H1 (cell line): ENCODE measurements around the gene WDR35. TPM values are rescaled to one million over a fixed set of nuclear protein-coding genes. Genes with fewer than 3 reads are reported as not detected.

Source experiments
- CTCF ChIA-PET: fragments of 300-600 bp; sonication (Branson Sonifier 250); formaldehyde crosslinking; loops from one replicate; lab custom pipeline; 2021; ENCODE audit not compliant: partially characterized antibody; lab: Charles Lee
- POLR2A ChIA-PET: fragments of 300-600 bp; sonication (Branson Sonifier 250); formaldehyde crosslinking; loops from one replicate; lab custom pipeline; 2021; ENCODE audit warnings: inconsistent platforms; ENCODE audit not compliant: partially characterized antibody; lab: Charles Lee
- DNase-seq, 2 experiments: peaks; one replicate each; pipeline versions ENCODE4 v3.0.0 to v3.0.0-alpha.2; 2010 to 2022; ENCODE audit warnings: low spot score in 2 of 2, low read depth in 1 of 2, mixed read lengths in 1 of 2
- FAIRE-seq: peaks from 2 replicates; lab custom pipeline; 2011; peaks lifted over from hg19 to GRCh38; lab: Jason Lieb, UNC
- H2AFZ ChIP-seq: 2 replicates; pipeline ENCODE4 v1.8.1; 2012; ENCODE audit warnings: low read length, inconsistent platforms
- H2AK5ac ChIP-seq: 2 replicates; pipeline ENCODE4 v1.6.1; 2013; ENCODE audit warnings: low read depth, low read length
- H2BK120ac ChIP-seq: replicated peaks from 2 replicates; pipeline ENCODE3; 2013; ENCODE audit warnings: low read depth, low read length, inconsistent platforms
- H2BK12ac ChIP-seq: 2 replicates; pipeline ENCODE4 v1.6.1; 2013; ENCODE audit warnings: low read depth, low read length
- H2BK15ac ChIP-seq: 2 replicates; pipeline ENCODE4 v1.6.1; 2013; ENCODE audit warnings: low read length
- H2BK20ac ChIP-seq: 2 replicates; pipeline ENCODE4 v1.6.1; 2013; ENCODE audit warnings: low read length
- H2BK5ac ChIP-seq: 2 replicates; pipeline ENCODE4 v1.6.1; 2013; ENCODE audit warnings: low read depth, low read length
- H3K14ac ChIP-seq: 2 replicates; pipeline ENCODE4 v1.6.1; 2013; ENCODE audit warnings: inconsistent platforms; ENCODE audit not compliant: insufficient read length
- H3K18ac ChIP-seq: 2 replicates; pipeline ENCODE4 v1.6.1; 2013; ENCODE audit warnings: low read length; ENCODE audit errors: extremely low read depth
- H3K23ac ChIP-seq: 2 replicates; pipeline ENCODE4 v1.6.1; 2013; ENCODE audit warnings: inconsistent platforms; ENCODE audit not compliant: insufficient read length
- H3K23me2 ChIP-seq: 2 replicates; pipeline ENCODE4 v1.6.1; 2013; ENCODE audit warnings: low read depth, low read length
- H3K27ac ChIP-seq: 2 replicates; pipeline ENCODE4 v1.6.1; 2011; ENCODE audit warnings: low read depth, low read length, inconsistent platforms
- H3K27me3 ChIP-seq, 4 experiments: replicated peaks in 1 of 4; 1 replicate in 1 of 4; 2 replicates in 3 of 4; pipeline versions ENCODE4 v1.6.1 to v1.8.1; 2011 to 2013; ENCODE audit warnings: low read length in 3 of 4, mild to moderate bottlenecking in 3 of 4, inconsistent platforms in 2 of 4, mixed read lengths in 2 of 4, moderate library complexity in 1 of 4; ENCODE audit not compliant: control insufficient read depth in 3 of 4, insufficient read depth in 3 of 4; ENCODE audit errors: extremely low read depth in 1 of 4
- H3K36me3 ChIP-seq, 4 experiments: 2 replicates each; pipeline versions ENCODE4 v1.6.1 to v1.8.1; 2011 to 2013; ENCODE audit warnings: mild to moderate bottlenecking in 4 of 4, low read length in 3 of 4, moderate library complexity in 2 of 4, control low read depth in 1 of 4, inconsistent platforms in 1 of 4; ENCODE audit not compliant: insufficient read depth in 4 of 4, control insufficient read depth in 2 of 4
- H3K4ac ChIP-seq: replicated peaks from 2 replicates; pipeline ENCODE3; 2013; ENCODE audit warnings: low read length, low read depth, mixed read lengths, inconsistent platforms; ENCODE audit not compliant: insufficient read length
- H3K4me1 ChIP-seq, 4 experiments: replicated peaks in 1 of 4; 1 replicate in 1 of 4; 2 replicates in 3 of 4; pipeline versions ENCODE4 v1.6.1 to v1.8.1; 2011 to 2013; ENCODE audit warnings: low read length in 3 of 4, inconsistent platforms in 2 of 4, mixed read lengths in 1 of 4; ENCODE audit not compliant: insufficient read depth in 4 of 4, control insufficient read depth in 3 of 4
- H3K4me2 ChIP-seq, 2 experiments: 2 replicates each; pipeline versions ENCODE4 v1.6.1 to v1.8.1; 2011 to 2013; ENCODE audit warnings: low read depth in 2 of 2, low read length in 2 of 2, control low read depth in 1 of 2, inconsistent platforms in 1 of 2, mild to moderate bottlenecking in 1 of 2; ENCODE audit not compliant: insufficient read depth in 1 of 2
- H3K4me3 ChIP-seq, 4 experiments: fragments of 200-600, 300-600 bp in 1 of 4; sonication (generic), shearing (Covaris generic), sonication (Bioruptor Twin) in 1 of 4; 2 replicates each; pipeline versions ENCODE4 v1.5.1 to v1.8.1; 2011 to 2016; ENCODE audit warnings: low read length in 4 of 4, low read depth in 3 of 4, control low read depth in 2 of 4, inconsistent platforms in 2 of 4, mild to moderate bottlenecking in 2 of 4, mixed read lengths in 1 of 4, moderate library complexity in 1 of 4; ENCODE audit not compliant: insufficient read depth in 2 of 4; ENCODE audit errors: extremely low read depth in 1 of 4
- H3K56ac ChIP-seq: replicated peaks from 2 replicates; pipeline ENCODE3; 2013; ENCODE audit warnings: low read depth, mild to moderate bottlenecking, mixed read lengths, low read length, inconsistent platforms; ENCODE audit not compliant: insufficient read length
- H3K79me1 ChIP-seq: 2 replicates; pipeline ENCODE4 v1.6.1; 2013; ENCODE audit warnings: low read depth, low read length, control low read depth
- H3K79me2 ChIP-seq, 2 experiments: 2 replicates each; pipeline versions ENCODE4 v1.6.1 to v1.8.1; 2012 to 2013; ENCODE audit warnings: low read length in 2 of 2, mild to moderate bottlenecking in 2 of 2, inconsistent platforms in 1 of 2; ENCODE audit not compliant: insufficient read depth in 2 of 2, control insufficient read depth in 1 of 2
- H3K9ac ChIP-seq, 4 experiments: replicated peaks in 1 of 4; 1 replicate in 1 of 4; 2 replicates in 3 of 4; pipeline versions ENCODE4 v1.6.1 to v1.8.1; 2011 to 2013; ENCODE audit warnings: low read depth in 3 of 4, low read length in 3 of 4, control low read depth in 2 of 4, mild to moderate bottlenecking in 2 of 4, moderate library complexity in 2 of 4, inconsistent platforms in 1 of 4; ENCODE audit errors: extremely low read depth in 1 of 4
- H3K9me3 ChIP-seq, 2 experiments: 2 replicates each; pipeline versions ENCODE4 v1.6.1 to v1.8.1; 2012 to 2013; ENCODE audit warnings: mild to moderate bottlenecking in 2 of 2, moderate library complexity in 2 of 2, control low read depth in 1 of 2, inconsistent platforms in 1 of 2, low read depth in 1 of 2, low read length in 1 of 2, mixed read lengths in 1 of 2; ENCODE audit not compliant: insufficient read depth in 2 of 2
- H4K20me1 ChIP-seq, 2 experiments: replicated peaks in 1 of 2; 2 replicates each; pipeline versions ENCODE3 to v1.8.1; 2011 to 2013; ENCODE audit warnings: inconsistent platforms in 2 of 2, low read length in 2 of 2, mild to moderate bottlenecking in 1 of 2; ENCODE audit not compliant: insufficient read depth in 2 of 2, control insufficient read depth in 1 of 2
- H4K5ac ChIP-seq: 2 replicates; pipeline ENCODE4 v1.6.1; 2013; ENCODE audit warnings: low read length, low read depth, mixed read lengths, inconsistent platforms; ENCODE audit not compliant: insufficient read length
- H4K8ac ChIP-seq: 2 replicates; pipeline ENCODE4 v1.8.0; 2013; ENCODE audit warnings: mild to moderate bottlenecking, moderate library complexity, low read length, inconsistent platforms; ENCODE audit not compliant: insufficient read depth; ENCODE audit errors: extremely low read depth
- H4K91ac ChIP-seq: replicated peaks from 2 replicates; pipeline ENCODE3; 2013; ENCODE audit warnings: low read length, mixed read lengths, inconsistent platforms; ENCODE audit not compliant: insufficient read length
- CBX5 ChIP-seq: fragments of 300-800, 300-1000 bp; sonication (generic); IDR thresholded peaks from 2 replicates; pipeline ENCODE4 v1.7.1; 2016; ENCODE audit warnings: antibody characterized with exemption, low read length, low read depth
- CHD1 ChIP-seq: IDR thresholded peaks from 2 replicates; pipeline ENCODE4 v1.6.1; 2012; ENCODE audit warnings: low read depth, low read length, improper control_type of control experiment
- CHD2 ChIP-seq: IDR thresholded peaks from 2 replicates; pipeline ENCODE4 v1.6.1; 2012; ENCODE audit warnings: low read length, improper control_type of control experiment
- EGR1 ChIP-seq: IDR thresholded peaks from 2 replicates; pipeline ENCODE4 v1.6.1; 2011; ENCODE audit warnings: low read depth, low read length, borderline replicate concordance
- JUND ChIP-seq: IDR thresholded peaks from 2 replicates; pipeline ENCODE4 v1.6.1; 2011; ENCODE audit warnings: mild to moderate bottlenecking, improper control_type of control experiment, low read length
- KDM1A ChIP-seq: fragments of 200-600, 300-600 bp; sonication (generic); IDR thresholded peaks from 2 replicates; pipeline ENCODE4 v1.7.1; 2016; ENCODE audit warnings: mild to moderate bottlenecking, low read length, borderline replicate concordance
- SP1 ChIP-seq: IDR thresholded peaks from 2 replicates; pipeline ENCODE4 v1.6.1; 2011; ENCODE audit warnings: low read depth, low read length
- SRF ChIP-seq: IDR thresholded peaks from 2 replicates; pipeline ENCODE4 v1.6.1; 2011; ENCODE audit warnings: mild to moderate bottlenecking, low read depth, low read length, moderate library complexity
- YY1 ChIP-seq: IDR thresholded peaks from 2 replicates; pipeline ENCODE4 v1.6.1; 2011; ENCODE audit warnings: low read depth, mild to moderate bottlenecking, low read length
- WGBS, 2 experiments: shearing (Covaris generic) in 1 of 2; methylation state at CpG; one replicate each; pipeline versions ENCODE4 v1.1.6 to v1.1.7; 2013 to 2015; ENCODE audit warnings: low lambda C conversion rate in 2 of 2, mixed read lengths in 2 of 2, inconsistent platforms in 1 of 2, low coverage in 1 of 2, missing lambda C conversion rate in 1 of 2; ENCODE audit not compliant: insufficient replicate concordance in 2 of 2, insufficient coverage in 1 of 2, insufficient read length in 1 of 2; ENCODE audit errors: extremely low coverage in 1 of 2, missing lambda C conversion rate in 1 of 2; 5-methylcytosine and 5-hydroxymethylcytosine counted together
- polyA plus RNA-seq, 7 experiments: library from polyadenylated mRNA; depleted of rRNA in 3 of 7; stranded (reverse) in 5 of 7; unstranded in 2 of 7; fragments of >200 nt in 5 of 7; fragments of 200-250 nt in 2 of 7; gene quantifications; 1 replicate in 5 of 7; 2 replicates in 1 of 7; 4 replicates in 1 of 7; pipeline versions ENCODE4 v1.2.1 to v1.2.3, GENCODE V29; 2011 to 2013; ENCODE audit warnings: missing spikeins in 2 of 7, mixed read lengths in 2 of 7
- total RNA-seq: library from RNA; stranded (reverse); fragmentation: NEBNext Ultra II Directional; extraction: Animal tissue kit (Norgen Biotek cat#: 25700); gene quantifications from 2 replicates; pipeline ENCODE4 v1.2.1, GENCODE V29; 2021
- TF ChIP-seq, protein P1 (sequence below), 3 experiments: IDR thresholded peaks; 1 replicate in 2 of 3; 2 replicates in 1 of 3; pipeline versions ENCODE4 v1.5.1 to v1.6.1; 2011; ENCODE audit warnings: low read length in 3 of 3, mild to moderate bottlenecking in 3 of 3, inconsistent platforms in 2 of 3, low read depth in 1 of 3, moderate library complexity in 1 of 3; ENCODE audit not compliant: insufficient read depth in 1 of 3; ENCODE audit errors: control extremely low read depth in 1 of 3
- TF ChIP-seq, protein P2 (sequence below): IDR thresholded peaks from 2 replicates; pipeline ENCODE4 v1.6.1; 2011; ENCODE audit warnings: low read depth, mild to moderate bottlenecking, low read length; ENCODE audit not compliant: insufficient read depth

WDR35 gene
- total and polyA plus RNA-seq, 2 of the 8 experiments (the other 6 are each of a cell fraction or from before 2014, with no cell fraction given) = 9.0 to 25.5 TPM

DNA sequence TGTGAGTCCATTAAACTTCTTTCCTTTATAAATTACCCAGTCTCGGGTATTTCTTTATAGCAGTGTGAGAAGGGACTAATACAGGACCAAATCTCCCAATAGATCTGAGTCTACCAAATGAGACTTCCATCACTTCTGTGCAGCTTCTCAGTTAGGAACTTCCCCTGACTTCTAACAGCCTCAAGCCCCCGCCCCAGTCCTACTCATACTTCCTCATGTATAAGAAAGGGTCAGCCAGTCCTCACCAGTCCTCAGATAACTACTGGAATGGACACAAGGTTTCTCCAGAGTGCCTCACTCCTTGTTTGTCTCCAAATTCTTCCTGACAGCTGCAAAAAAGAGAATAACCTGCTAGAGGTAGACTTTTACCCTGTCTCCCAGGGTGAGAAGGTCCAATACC is 107.6 kb downstream of the WDR35 start:
- ChIA-PET CTCF (interaction anchor here (1.2 kb wide), 1 partner anchor 19 kb away, joined by 3 read pairs; no protein-coding TSS in a partner anchor), POLR2A (no interaction called here)
- H2BK5ac ChIP-seq = no peak overlapping the region
- H3K18ac ChIP-seq = no peak overlapping the region
- no peaks in the 10 kb centered on the region for H3K9me3 ChIP-seq
- 83% methylated on average over 2 of the region's 2 CpGs; no CpG with 5 or more reads in 1 of the 2 experiments for WGBS, 2 experiments
- H3K4me1 ChIP-seq = no peaks in the 10 kb centered on the region
- H4K20me1 ChIP-seq = no peaks in the 10 kb centered on the region
- H3K36me3 ChIP-seq = no peaks in the 10 kb centered on the region
- H3K9ac ChIP-seq = no peak overlapping the region
- no peak overlapping the region for H4K5ac ChIP-seq
- H3K23ac ChIP-seq = no peak overlapping the region
- no peaks in the 10 kb centered on the region for H3K79me1 ChIP-seq
- no peak overlapping the region for H2BK20ac ChIP-seq
- no peak for TF ChIP-seq CHD2
- no peak for TF ChIP-seq CHD1
- TF ChIP-seq EGR1 = no peak
- no peak for TF ChIP-seq SRF
- TF ChIP-seq, protein P1, sequence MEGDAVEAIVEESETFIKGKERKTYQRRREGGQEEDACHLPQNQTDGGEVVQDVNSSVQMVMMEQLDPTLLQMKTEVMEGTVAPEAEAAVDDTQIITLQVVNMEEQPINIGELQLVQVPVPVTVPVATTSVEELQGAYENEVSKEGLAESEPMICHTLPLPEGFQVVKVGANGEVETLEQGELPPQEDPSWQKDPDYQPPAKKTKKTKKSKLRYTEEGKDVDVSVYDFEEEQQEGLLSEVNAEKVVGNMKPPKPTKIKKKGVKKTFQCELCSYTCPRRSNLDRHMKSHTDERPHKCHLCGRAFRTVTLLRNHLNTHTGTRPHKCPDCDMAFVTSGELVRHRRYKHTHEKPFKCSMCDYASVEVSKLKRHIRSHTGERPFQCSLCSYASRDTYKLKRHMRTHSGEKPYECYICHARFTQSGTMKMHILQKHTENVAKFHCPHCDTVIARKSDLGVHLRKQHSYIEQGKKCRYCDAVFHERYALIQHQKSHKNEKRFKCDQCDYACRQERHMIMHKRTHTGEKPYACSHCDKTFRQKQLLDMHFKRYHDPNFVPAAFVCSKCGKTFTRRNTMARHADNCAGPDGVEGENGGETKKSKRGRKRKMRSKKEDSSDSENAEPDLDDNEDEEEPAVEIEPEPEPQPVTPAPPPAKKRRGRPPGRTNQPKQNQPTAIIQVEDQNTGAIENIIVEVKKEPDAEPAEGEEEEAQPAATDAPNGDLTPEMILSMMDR (IDR thresholded peaks at IDR 0.05; ENCODE audit: control extremely low read depth in 1 of 3, insufficient read depth in 1 of 3, low read depth in 1 of 3, low read length in 3 of 3) = no peak
- no peak for TF ChIP-seq JUND
- no peak for TF ChIP-seq YY1
- TF ChIP-seq CBX5 = no peak
- no peak for TF ChIP-seq SP1
- no peak for TF ChIP-seq KDM1A
- TF ChIP-seq, protein P2, sequence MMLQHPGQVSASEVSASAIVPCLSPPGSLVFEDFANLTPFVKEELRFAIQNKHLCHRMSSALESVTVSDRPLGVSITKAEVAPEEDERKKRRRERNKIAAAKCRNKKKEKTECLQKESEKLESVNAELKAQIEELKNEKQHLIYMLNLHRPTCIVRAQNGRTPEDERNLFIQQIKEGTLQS = no peak
- H3K4ac ChIP-seq = no peak overlapping the region
- no peak overlapping the region for H4K91ac ChIP-seq
- H2BK15ac ChIP-seq = no peak overlapping the region
- H2AFZ ChIP-seq = no peak overlapping the region
- H3K14ac ChIP-seq = no peak overlapping the region
- DNase-seq = peak in 1 of 2 experiments; percentile 17
- no peak overlapping the region for H3K27ac ChIP-seq
- no peak overlapping the region for H4K8ac ChIP-seq
- H3K4me3 ChIP-seq = no peak overlapping the region
- no peak overlapping the region for H2AK5ac ChIP-seq
- no peak overlapping the region for H3K56ac ChIP-seq
- no peak overlapping the region for H2BK120ac ChIP-seq
- H2BK12ac ChIP-seq = no peak overlapping the region
- no peak overlapping the region for H3K4me2 ChIP-seq
- no peaks in the 10 kb centered on the region for H3K79me2 ChIP-seq
- no peak for FAIRE-seq
- H3K23me2 ChIP-seq = no peaks in the 10 kb centered on the region
- H3K27me3 ChIP-seq = peaks cover 0 to 2% (median 0%) of the 10 kb centered on the region in 4 experiments; a peak in 2 of 7 replicates
